Esophagus (tissue), 2 donors: Measurements from ENCODE around the gene SLC35E3. TPM values are rescaled to one million over a fixed set of nuclear protein-coding genes. Genes with fewer than 3 reads are reported as not detected.

ENCODE experiments used
- H3K27ac ChIP-seq, 2 donors: one replicate each; pipeline ENCODE4 v1.5.1; 2013; ENCODE audit warnings: low read depth in 2 of 2, mild to moderate bottlenecking in 2 of 2, inconsistent platforms in 1 of 2, low read length in 1 of 2, moderate library complexity in 1 of 2
- H3K27me3 ChIP-seq, 2 donors: one replicate each; pipeline ENCODE4 v1.6.1; 2013; ENCODE audit warnings: low read length in 2 of 2, control low read depth in 1 of 2, mild to moderate bottlenecking in 1 of 2; ENCODE audit not compliant: insufficient read depth in 2 of 2, control insufficient read depth in 1 of 2
- H3K36me3 ChIP-seq, 2 donors: one replicate each; pipeline ENCODE4 v1.6.1; 2013; ENCODE audit warnings: low read length in 1 of 2; ENCODE audit not compliant: control insufficient read depth in 2 of 2, insufficient read depth in 2 of 2
- H3K4me1 ChIP-seq, 2 donors: one replicate each; pipeline ENCODE4 v1.6.1; 2013; ENCODE audit warnings: low read length in 1 of 2; ENCODE audit not compliant: control insufficient read depth in 2 of 2, insufficient read depth in 2 of 2
- H3K4me3 ChIP-seq, 2 donors: one replicate each; pipeline ENCODE4 v1.5.1; 2013; ENCODE audit warnings: low read length in 2 of 2, mild to moderate bottlenecking in 2 of 2, low read depth in 1 of 2, moderate library complexity in 1 of 2
- H3K9me3 ChIP-seq, 2 donors: one replicate each; pipeline ENCODE4 v1.6.1; 2013; ENCODE audit warnings: mild to moderate bottlenecking in 2 of 2, low read depth in 1 of 2, low read length in 1 of 2, moderate library complexity in 1 of 2; ENCODE audit not compliant: control insufficient read depth in 2 of 2, insufficient read depth in 1 of 2
- WGBS, 2 donors: extraction: QIAGEN DNeasy Blood & Tissue Kit; methylation state at CpG; one replicate each; pipeline ENCODE4 v1.1.7; 2013; 5-methylcytosine and 5-hydroxymethylcytosine counted together
- polyA plus RNA-seq, 2 donors: library from polyadenylated mRNA; stranded (reverse); fragments of 200-250 nt; gene quantifications; one replicate each; pipeline ENCODE4 v1.2.3, GENCODE V29; 2013
- donor health status: healthy with polysubstance abuse.
- donor health status: Bipolar disorder and iron deficiency.

Gene SLC35E3
- polyA plus RNA-seq: 1 to 10 TPM; 4.3 to 8.2 TPM

DNA sequence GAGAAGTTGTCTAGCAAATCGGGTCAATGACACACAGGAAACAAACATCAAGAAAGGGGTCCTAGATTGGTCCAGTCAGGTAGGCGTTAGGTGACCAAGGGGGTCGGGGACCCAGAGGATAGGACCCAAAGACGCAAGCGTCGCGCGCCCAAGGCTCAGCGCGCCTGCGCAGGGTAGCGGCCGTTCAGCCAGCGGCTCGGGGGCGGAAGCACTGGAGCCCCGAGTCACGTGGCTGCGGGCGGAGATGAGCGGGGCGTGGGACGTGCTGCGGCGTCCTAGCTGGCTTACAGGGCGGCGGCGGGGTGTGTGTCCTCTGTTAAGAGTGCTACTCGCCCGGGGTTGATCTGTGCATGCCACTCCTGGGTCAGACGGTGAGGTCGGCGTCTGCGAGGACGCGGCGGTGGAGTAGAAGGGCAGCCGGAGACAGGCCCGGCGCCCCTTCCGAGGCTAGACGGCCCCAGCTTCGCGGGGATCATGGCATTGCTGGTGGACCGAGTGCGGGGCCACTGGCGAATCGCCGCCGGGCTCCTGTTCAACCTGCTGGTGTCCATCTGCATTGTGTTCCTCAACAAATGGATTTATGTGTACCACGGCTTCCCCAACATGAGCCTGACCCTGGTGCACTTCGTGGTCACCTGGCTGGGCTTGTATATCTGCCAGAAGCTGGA, at the start of gene SLC35E3:
Gene SLC35E3 (plus strand): TSS at position 273 of the 668 bp plus-strand sequence. CDS start 202 bp downstream, at position 475.
- 0 to 1% methylated on average over 51 to 52 of the region's 52 CpGs for WGBS, 2 donors
- Histone ChIP-seq H3K4me1 (no peaks in the 10 kb centered on the region), H3K27ac (peak within 1 kb of the TSS; percentile 86), H3K9me3 (no peaks in the 10 kb centered on the region), H3K36me3 (peaks cover 0 to 4% of the 10 kb centered on the region in 2 donors), H3K27me3 (no peaks in the 10 kb centered on the region), H3K4me3 (peak within 1 kb of the TSS; percentile 81 to 89)

GRCh38 chr12:68699486-68699885, 46.5 kb upstream of the SLC35E3 start:
- Histone ChIP-seq H3K4me3 (no peak overlapping the region), H3K27ac (no peak overlapping the region), H3K4me1 (no peaks in the 10 kb centered on the region), H3K9me3 (no peaks in the 10 kb centered on the region), H3K36me3 (peaks cover 4 to 5% of the 10 kb centered on the region in 2 donors), H3K27me3 (no peaks in the 10 kb centered on the region)
- 81 to 84% methylated on average over 1 of the region's 1 CpG for WGBS, 2 donors

DNA sequence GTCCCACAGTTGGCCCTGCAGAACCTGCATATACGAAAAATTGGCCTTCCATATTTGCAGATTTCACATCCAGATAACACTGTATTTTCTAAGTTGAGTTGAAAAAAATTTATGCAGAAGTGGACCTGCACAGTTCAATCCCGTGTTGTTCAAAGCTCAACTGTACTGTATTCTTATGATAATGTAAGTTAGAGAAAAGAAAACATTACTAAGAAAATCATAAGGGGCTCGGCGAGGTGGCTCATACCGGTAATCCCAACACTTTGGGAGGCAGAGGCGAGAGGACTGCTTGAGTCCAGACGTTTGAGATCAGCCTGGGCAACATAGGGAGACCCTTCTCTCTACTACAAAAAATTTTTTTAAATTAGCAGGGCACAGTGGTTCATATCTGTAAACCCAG, 18.2 kb upstream of the SLC35E3 start:
- peaks cover 2 to 3% of the 10 kb centered on the region in 2 donors for H3K36me3 ChIP-seq
- H3K4me1 ChIP-seq: no peaks in the 10 kb centered on the region
- no peaks in the 10 kb centered on the region for H3K27me3 ChIP-seq
- H3K27ac ChIP-seq: no peak overlapping the region
- WGBS, 2 donors: 93 to 96% methylated on average over 7 of the region's 7 CpGs
- H3K9me3 ChIP-seq: no peaks in the 10 kb centered on the region
- no peak overlapping the region for H3K4me3 ChIP-seq

DNA sequence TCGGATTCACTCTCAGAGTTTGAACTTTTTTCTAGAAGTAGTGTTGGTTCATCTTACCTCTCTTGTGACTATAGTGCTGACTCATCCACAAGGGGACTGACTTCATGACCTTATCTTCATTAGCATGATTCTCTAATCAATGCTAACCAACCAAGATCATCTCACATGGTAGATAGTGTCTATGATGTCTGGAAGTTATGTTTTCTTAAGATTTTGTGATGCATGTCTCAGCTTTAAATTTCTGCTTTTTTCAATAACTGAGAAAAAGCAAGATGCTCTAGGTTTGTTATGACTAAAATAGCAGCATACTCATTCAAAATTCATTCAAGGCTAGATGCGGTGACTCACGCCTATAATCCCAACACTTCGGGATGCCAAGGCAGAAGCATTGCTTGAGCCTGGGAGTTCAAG, 12.3 kb upstream of the SLC35E3 start:
- Histone ChIP-seq H3K4me1 (no peaks in the 10 kb centered on the region), H3K27ac (no peak overlapping the region), H3K4me3 (no peak overlapping the region), H3K36me3 (peaks cover 3 to 7% of the 10 kb centered on the region in 2 donors), H3K9me3 (no peaks in the 10 kb centered on the region), H3K27me3 (no peaks in the 10 kb centered on the region)
- WGBS, 2 donors: 93% methylated on average over 4 of the region's 4 CpGs

- whole genome bisulfite sequencing, 2 donors: 87 to 89% methylated on average over 6 of the region's 6 CpGs
- Histone ChIP-seq H3K27ac (no peak overlapping the region), H3K27me3 (no peaks in the 10 kb centered on the region), H3K36me3 (peaks cover 0 to 3% of the 10 kb centered on the region in 2 donors), H3K4me3 (no peak overlapping the region), H3K4me1 (no peaks in the 10 kb centered on the region), H3K9me3 (no peaks in the 10 kb centered on the region)
Measured at GRCh38 chr12:68739891-68740290, 6.1 kb upstream of the SLC35E3 start.

DNA sequence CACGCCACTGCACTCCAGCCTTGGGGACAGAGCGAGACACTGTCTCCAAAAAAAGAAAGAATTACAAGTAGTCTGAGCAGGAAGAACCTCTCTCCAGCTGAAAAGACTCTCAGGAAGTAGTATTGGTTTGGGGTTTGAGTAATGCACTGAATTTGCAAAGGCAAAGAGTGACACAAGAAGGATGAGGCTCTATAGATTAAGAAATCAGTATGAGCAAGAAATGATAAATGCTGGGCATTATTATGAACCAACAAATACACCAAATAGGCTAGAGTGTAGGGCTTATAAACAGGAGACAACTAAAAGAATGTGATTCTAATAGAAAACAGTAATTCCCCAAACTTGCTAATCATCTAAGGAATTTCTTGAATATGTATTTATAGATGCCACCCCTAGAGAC, 2.6 kb upstream of the SLC35E3 start:
- Histone ChIP-seq H3K4me3 (no peak overlapping the region), H3K27me3 (no peaks in the 10 kb centered on the region), H3K9me3 (no peaks in the 10 kb centered on the region), H3K4me1 (no peaks in the 10 kb centered on the region), H3K36me3 (no peaks in the 10 kb centered on the region), H3K27ac (no peak overlapping the region)
- WGBS, 2 donors: 95 to 96% methylated on average over 2 of the region's 2 CpGs

DNA sequence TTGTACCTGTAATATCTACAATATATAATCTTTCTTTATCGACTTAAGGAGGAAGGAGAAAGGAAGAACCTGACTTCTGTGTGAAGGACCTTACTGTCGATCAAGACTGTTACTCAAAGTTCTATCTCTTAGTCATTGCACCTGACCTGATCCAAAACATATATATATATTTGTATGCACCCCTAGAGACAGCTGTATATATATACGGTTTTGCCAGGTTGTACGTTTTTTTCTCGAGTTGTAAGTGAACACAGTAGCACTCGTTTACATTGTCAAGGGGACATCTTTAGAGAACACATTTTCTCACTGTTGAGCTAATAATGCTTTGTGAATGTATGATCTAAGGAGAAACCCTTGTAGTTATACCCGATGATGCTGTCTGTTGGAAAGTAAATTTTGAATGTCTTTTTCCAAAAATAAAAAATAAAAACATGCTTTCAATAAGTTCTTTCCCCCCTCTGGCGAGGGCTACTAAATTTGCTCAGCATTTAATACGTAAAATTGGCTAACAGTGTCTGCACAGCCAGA, 536 bp upstream of the SLC35E3 start:
- WGBS, 2 donors: 31 to 33% methylated on average over 9 of the region's 9 CpGs
- no peaks in the 10 kb centered on the region for H3K4me1 ChIP-seq
- H3K4me3 ChIP-seq: peak overlapping the region; percentile 81 to 89
- H3K36me3 ChIP-seq: peaks cover 0 to 3% of the 10 kb centered on the region in 2 donors
- H3K27ac ChIP-seq: peak overlapping the region; percentile 75 to 86
- H3K9me3 ChIP-seq: no peaks in the 10 kb centered on the region
- H3K27me3 ChIP-seq: no peaks in the 10 kb centered on the region

GRCh38 chr12:68746572-68747180, 700 bp downstream of the SLC35E3 start:
- 2 to 3% methylated on average over 15 of the region's 15 CpGs for WGBS, 2 donors
- Histone ChIP-seq H3K27ac (peak overlapping the region; percentile 84 to 86), H3K27me3 (no peaks in the 10 kb centered on the region), H3K4me3 (peak overlapping the region; percentile 81 to 89), H3K36me3 (peaks cover 0 to 4% of the 10 kb centered on the region in 2 donors), H3K4me1 (no peaks in the 10 kb centered on the region), H3K9me3 (no peaks in the 10 kb centered on the region)

GRCh38 chr12:68749443-68749842, 3.5 kb downstream of the SLC35E3 start:
- peaks cover 0 to 4% of the 10 kb centered on the region in 2 donors for H3K36me3 ChIP-seq
- no peak overlapping the region for H3K4me3 ChIP-seq
- H3K27ac ChIP-seq: no peak overlapping the region
- WGBS, 2 donors: 90 to 93% methylated on average over 3 of the region's 3 CpGs
- H3K4me1 ChIP-seq: no peaks in the 10 kb centered on the region
- H3K9me3 ChIP-seq: no peaks in the 10 kb centered on the region
- no peaks in the 10 kb centered on the region for H3K27me3 ChIP-seq
